Measurements from ENCODE around the gene ATRNL1. TPM values are rescaled to one million over a fixed set of nuclear protein-coding genes. Genes with fewer than 3 reads are reported as not detected.

ATRNL1 gene
- total RNA-seq, 1 experiment from 2014 or later = 8.8 TPM

GRCh38 chr10:115963848-115964247, 870.7 kb downstream of the ATRNL1 start:
- intact Hi-C loops (cut with micrococcal nuclease; ENCODE audit: unreplicated experiment) = no loop called here
- no peak for TF ChIP-seq CTCF (IDR thresholded peaks at IDR 0.05; ENCODE audit: unreplicated experiment)
- peaks cover 2% of the 10 kb centered on the region for H3K9me3 Mint-ChIP-seq (ENCODE audit: low read depth, unreplicated experiment)
- CTCF ChIA-PET = no interaction called here
- no peak for DNase-seq
- peaks cover 19% of the 10 kb centered on the region for H3K27me3 Mint-ChIP-seq (ENCODE audit: unreplicated experiment)
- no peak overlapping the region for H3K27ac Mint-ChIP-seq (ENCODE audit: unreplicated experiment)
- H3K36me3 Mint-ChIP-seq (ENCODE audit: insufficient read depth, unreplicated experiment) = no peaks in the 10 kb centered on the region
- H3K4me3 Mint-ChIP-seq (ENCODE audit: low read depth, unreplicated experiment) = no peak overlapping the region
- H3K4me1 Mint-ChIP-seq (ENCODE audit: low read depth, unreplicated experiment) = no peaks in the 10 kb centered on the region
- BruUV-seq (replicated peaks) = no TSS peak

- Mint-ChIP-seq H3K4me3 (ENCODE audit: low read depth, unreplicated experiment) (no peak overlapping the region), H3K27me3 (ENCODE audit: unreplicated experiment) (peaks cover 25% of the 10 kb centered on the region), H3K9me3 (ENCODE audit: low read depth, unreplicated experiment) (peaks cover 2% of the 10 kb centered on the region), H3K27ac (ENCODE audit: unreplicated experiment) (no peak overlapping the region), H3K36me3 (ENCODE audit: insufficient read depth, unreplicated experiment) (no peaks in the 10 kb centered on the region), H3K4me1 (ENCODE audit: low read depth, unreplicated experiment) (no peaks in the 10 kb centered on the region)
- BruUV-seq (replicated peaks) = no TSS peak
- TF ChIP-seq CTCF (IDR thresholded peaks at IDR 0.05; ENCODE audit: unreplicated experiment) = no peak
- CTCF ChIA-PET = no interaction called here
- no peak for DNase-seq
- intact Hi-C loops (cut with micrococcal nuclease; ENCODE audit: unreplicated experiment) = no loop called here
Observed at GRCh38 chr10:115964827-115965226, 871.7 kb downstream of the ATRNL1 start.

- BruUV-seq (replicated peaks) = no TSS peak
- H3K36me3 Mint-ChIP-seq (ENCODE audit: insufficient read depth, unreplicated experiment) = no peaks in the 10 kb centered on the region
- TF ChIP-seq CTCF (IDR thresholded peaks at IDR 0.05; ENCODE audit: unreplicated experiment) = no peak
- H3K9me3 Mint-ChIP-seq (ENCODE audit: low read depth, unreplicated experiment) = peaks cover 2% of the 10 kb centered on the region
- no peak overlapping the region for H3K4me3 Mint-ChIP-seq (ENCODE audit: low read depth, unreplicated experiment)
- DNase-seq = no peak
- H3K27me3 Mint-ChIP-seq (ENCODE audit: unreplicated experiment) = peaks cover 25% of the 10 kb centered on the region
- H3K4me1 Mint-ChIP-seq (ENCODE audit: low read depth, unreplicated experiment) = no peaks in the 10 kb centered on the region
- CTCF ChIA-PET = no interaction called here
- intact Hi-C loops (cut with micrococcal nuclease; ENCODE audit: unreplicated experiment) = no loop called here
- no peak overlapping the region for H3K27ac Mint-ChIP-seq (ENCODE audit: unreplicated experiment)
Observed at GRCh38 chr10:115965376-115965775, 872.2 kb downstream of the ATRNL1 start.

- intact Hi-C loops (cut with micrococcal nuclease; ENCODE audit: unreplicated experiment) = no loop called here
- H3K36me3 Mint-ChIP-seq (ENCODE audit: insufficient read depth, unreplicated experiment) = no peaks in the 10 kb centered on the region
- BruUV-seq (replicated peaks) = no TSS peak
Observed at GRCh38 chr10:115968236-115968635, 875.1 kb downstream of the ATRNL1 start.

More at GRCh38 chr10:115968236-115968635, 875.1 kb downstream of the ATRNL1 start:
- Mint-ChIP-seq H3K4me1 (ENCODE audit: low read depth, unreplicated experiment) (no peaks in the 10 kb centered on the region), H3K4me3 (ENCODE audit: low read depth, unreplicated experiment) (no peak overlapping the region), H3K27me3 (ENCODE audit: unreplicated experiment) (peaks cover 41% of the 10 kb centered on the region), H3K27ac (ENCODE audit: unreplicated experiment) (no peak overlapping the region), H3K9me3 (ENCODE audit: low read depth, unreplicated experiment) (peaks cover 2% of the 10 kb centered on the region)
- no peak for TF ChIP-seq CTCF (IDR thresholded peaks at IDR 0.05; ENCODE audit: unreplicated experiment)
- CTCF ChIA-PET = no interaction called here
- DNase-seq = no peak

Data from Calu3 (cell line).